ENCODE results near the gene ST3GAL3. TPM values are rescaled to one million over a fixed set of nuclear protein-coding genes. Genes with fewer than 3 reads are reported as not detected.
A peak's percentile ranks its signal among the peaks of the same experiment; 100 is the strongest.

The ST3GAL3 gene
- total and polyA plus RNA-seq, 12 donors: 14.5 to 39.3 (median 31.7) TPM

GRCh38 chr1:43861337-43861736 lies 154.0 kb downstream of the ST3GAL3 start:
- H3K9me3 ChIP-seq: no peaks in the 10 kb centered on the region
- no peaks in the 10 kb centered on the region for H3K27me3 ChIP-seq
- H3K4me1 ChIP-seq: peaks cover 0 to 61% (median 20%) of the 10 kb centered on the region in 9 donors
- no peak for TF ChIP-seq CTCF (IDR thresholded peaks at IDR 0.05)
- no peak overlapping the region for H3K4me3 ChIP-seq
- intact Hi-C loops (cut with DNase I): no loop called here
- H3K27ac ChIP-seq: peak overlapping the region in 1 of 10 donors; percentile 31
- 73 to 82% methylated on average over 3 of the region's 3 CpGs for WGBS, 2 donors
- ATAC-seq: no peak
- no peak for DNase-seq
- H3K36me3 ChIP-seq: peaks cover 0 to 9% (median 0%) of the 10 kb centered on the region in 9 donors

GRCh38 chr1:43861988-43862735 lies 154.8 kb downstream of the ST3GAL3 start:
- H3K4me3 ChIP-seq: no peak overlapping the region
- peaks cover 0 to 9% (median 0%) of the 10 kb centered on the region in 9 donors for H3K36me3 ChIP-seq
- DNase-seq: no peak
- no peaks in the 10 kb centered on the region for H3K27me3 ChIP-seq
- no peaks in the 10 kb centered on the region for H3K9me3 ChIP-seq
- TF ChIP-seq CTCF (IDR thresholded peaks at IDR 0.05): no peak
- peaks cover 0 to 61% (median 21%) of the 10 kb centered on the region in 9 donors for H3K4me1 ChIP-seq
- intact Hi-C loops (cut with DNase I): no loop called here
- peak in 7 of 8 donors; percentile 45 to 75 (median 59) for ATAC-seq
- H3K27ac ChIP-seq: peak overlapping the region in 2 of 10 donors; percentile 14 to 31
- 72 to 85% methylated on average over 7 of the region's 7 CpGs for whole genome bisulfite sequencing, 2 donors

- Histone ChIP-seq H3K9me3 (no peaks in the 10 kb centered on the region), H3K36me3 (no peaks in the 10 kb centered on the region), H3K27me3 (no peaks in the 10 kb centered on the region), H3K27ac (peak overlapping the region in 1 of 10 donors; percentile 1), H3K4me1 (peaks cover 0 to 66% (median 31%) of the 10 kb centered on the region in 9 donors), H3K4me3 (no peak overlapping the region)
- intact Hi-C loops (cut with DNase I): loop anchor here in 1 of 10 donors (2.0 kb wide), 1 partner anchor 36 kb away; no protein-coding TSS in a partner anchor
- ATAC-seq (peak in 1 of 8 donors; percentile 14), DNase-seq (no peak)
- 92 to 94% methylated on average over 7 of the region's 7 CpGs for WGBS, 2 donors
- no peak for TF ChIP-seq CTCF (IDR thresholded peaks at IDR 0.05)
These were observed 157.0 kb downstream of the ST3GAL3 start for GRCh38 chr1:43864111-43865045.

- H3K9me3 ChIP-seq: no peaks in the 10 kb centered on the region
- intact Hi-C loops (cut with DNase I): no loop called here
- peaks cover 0 to 74% (median 37%) of the 10 kb centered on the region in 9 donors for H3K4me1 ChIP-seq
- H3K4me3 ChIP-seq: no peak overlapping the region
- H3K27ac ChIP-seq: no peak overlapping the region
- H3K36me3 ChIP-seq: no peaks in the 10 kb centered on the region
- TF ChIP-seq CTCF (IDR thresholded peaks at IDR 0.05): no peak
- WGBS, 2 donors: 89 to 96% methylated on average over 2 of the region's 2 CpGs
- ATAC-seq (no peak), DNase-seq (no peak)
- H3K27me3 ChIP-seq: no peaks in the 10 kb centered on the region
These were observed 158.9 kb downstream of the ST3GAL3 start for GRCh38 chr1:43866201-43866600.
